GM12892 (cell line): ENCODE data around the gene GHDC.

ENCODE experiments used
- POLR2A ChIP-seq: IDR thresholded peaks from 2 replicates; pipeline ENCODE4 v1.6.1; 2011; ENCODE audit warnings: low read depth, low read length, control low read depth
- TAF1 ChIP-seq: IDR thresholded peaks from 2 replicates; pipeline ENCODE4 v1.6.1; 2011; ENCODE audit warnings: low read depth, mild to moderate bottlenecking, control low read depth, low read length, borderline replicate concordance

- TF ChIP-seq TAF1 (no peak), POLR2A (no peak)
Measured at GRCh38 chr17:42192189-42193126, 1.8 kb downstream of the GHDC start.
